Measurements from ENCODE around the gene GSG1.

DNA sequence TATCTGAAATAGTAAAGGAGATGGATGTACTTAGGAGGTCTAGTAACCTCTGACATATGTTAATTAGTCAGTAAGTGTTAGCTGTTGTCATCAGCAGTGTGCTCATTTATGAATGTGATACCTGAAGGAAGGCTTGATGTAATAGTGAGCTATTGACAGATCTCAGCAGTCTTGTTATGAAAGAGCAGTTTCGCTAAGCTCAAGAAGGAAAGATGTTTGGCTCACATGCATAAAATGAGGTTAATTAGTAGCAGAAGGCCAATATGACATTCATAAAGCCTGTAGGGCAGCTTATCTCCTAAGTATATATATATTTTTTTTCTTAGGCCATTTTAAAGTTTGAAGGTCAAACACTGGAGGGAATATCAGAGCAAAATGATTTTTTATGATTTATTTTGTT is 56.5 kb downstream of the GSG1 start:
- TF ChIP-seq, protein P1, sequence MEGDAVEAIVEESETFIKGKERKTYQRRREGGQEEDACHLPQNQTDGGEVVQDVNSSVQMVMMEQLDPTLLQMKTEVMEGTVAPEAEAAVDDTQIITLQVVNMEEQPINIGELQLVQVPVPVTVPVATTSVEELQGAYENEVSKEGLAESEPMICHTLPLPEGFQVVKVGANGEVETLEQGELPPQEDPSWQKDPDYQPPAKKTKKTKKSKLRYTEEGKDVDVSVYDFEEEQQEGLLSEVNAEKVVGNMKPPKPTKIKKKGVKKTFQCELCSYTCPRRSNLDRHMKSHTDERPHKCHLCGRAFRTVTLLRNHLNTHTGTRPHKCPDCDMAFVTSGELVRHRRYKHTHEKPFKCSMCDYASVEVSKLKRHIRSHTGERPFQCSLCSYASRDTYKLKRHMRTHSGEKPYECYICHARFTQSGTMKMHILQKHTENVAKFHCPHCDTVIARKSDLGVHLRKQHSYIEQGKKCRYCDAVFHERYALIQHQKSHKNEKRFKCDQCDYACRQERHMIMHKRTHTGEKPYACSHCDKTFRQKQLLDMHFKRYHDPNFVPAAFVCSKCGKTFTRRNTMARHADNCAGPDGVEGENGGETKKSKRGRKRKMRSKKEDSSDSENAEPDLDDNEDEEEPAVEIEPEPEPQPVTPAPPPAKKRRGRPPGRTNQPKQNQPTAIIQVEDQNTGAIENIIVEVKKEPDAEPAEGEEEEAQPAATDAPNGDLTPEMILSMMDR (IDR thresholded peaks at IDR 0.05) = no peak
- TF ChIP-seq POLR2A (IDR thresholded peaks at IDR 0.05) (no peak), POLR2AphosphoS5 (IDR thresholded peaks at IDR 0.05) (no peak), EP300 (IDR thresholded peaks at IDR 0.05) (no peak)

Measured in sigmoid colon (tissue), 4 donors.